Measurements from ENCODE around the gene FOXP1. TPM values are rescaled to one million over a fixed set of nuclear protein-coding genes. Genes with fewer than 3 reads are reported as not detected.

The FOXP1 gene
- total and polyA plus RNA-seq, 2 of the 13 experiments (the other 11 are each of a cell fraction or from before 2014, with no cell fraction given), result 40.4 to 59.0 TPM

GRCh38 chr3:70914862-70915261, 668.7 kb downstream of the FOXP1 start:
- Histone ChIP-seq H2AFZ (ENCODE audit: low read length) (no peak overlapping the region), H3K27ac (ENCODE audit: extremely low read length, insufficient read depth, low read length) (no peak overlapping the region), H3K27me3 (ENCODE audit: control insufficient read depth in 1 of 2, insufficient read depth in 2 of 2, low read length in 2 of 2) (peaks cover 0 to 4% of the 10 kb centered on the region in 2 experiments; a peak in 2 of 5 replicates), H3K4me3 (replicated peaks in 1 of 3; ENCODE audit: insufficient read depth in 1 of 3, low read depth in 2 of 3, low read length in 3 of 3) (no peak overlapping the region), H3K9ac (ENCODE audit: insufficient read depth, low read depth, low read length) (no peak overlapping the region), H3K9me3 (ENCODE audit: low read length) (no peaks in the 10 kb centered on the region), H3K4me1 (ENCODE audit: insufficient read depth, low read length) (peaks cover 17% of the 10 kb centered on the region), H3K36me3 (replicated peaks in 1 of 2; ENCODE audit: control insufficient read depth in 1 of 2, insufficient read depth in 2 of 2, low read length in 2 of 2) (no peaks in the 10 kb centered on the region), H4K20me1 (ENCODE audit: insufficient read depth, low read length) (no peaks in the 10 kb centered on the region), H3K79me2 (ENCODE audit: insufficient read depth, low read length) (no peaks in the 10 kb centered on the region), H3K4me2 (ENCODE audit: low read depth, low read length) (no peak overlapping the region)
- BruUV-seq (replicated peaks), result no TSS peak
- DNase-seq (ENCODE audit: low spot score) (no peak), FAIRE-seq (no peak), ATAC-seq (no peak)
- CTCF ChIA-PET (ENCODE audit: low intra/inter-chr PET ratio, low total read pairs), result no interaction called here
- intact Hi-C loops (cut with micrococcal nuclease; ENCODE audit: unreplicated experiment), result no loop called here
- 39% methylated on average over 1 of the region's 1 CpG for WGBS (ENCODE audit: low lambda C conversion rate)
- in situ Hi-C loops (cut with HindIII; ENCODE audit: extremely low pct_ligation_motif_present, low pct_unique_long_range_greater_than_20kb), result no loop called here
- POLR2A ChIA-PET, result no interaction called here
- TF ChIP-seq PHF21A (CRISPR knock-in tag; IDR thresholded peaks at IDR 0.05) (no peak), ZNF407 (CRISPR knock-in tag; IDR thresholded peaks at IDR 0.05; ENCODE audit: not compliant biosample characterization) (no peak), ARNT2 (CRISPR knock-in tag; IDR thresholded peaks at IDR 0.05; ENCODE audit: low read depth) (no peak), TBP (CRISPR knock-in tag; IDR thresholded peaks at IDR 0.05) (no peak), FOXA1 (IDR thresholded peaks at IDR 0.05) (no peak), FOXA1 (CRISPR knock-in tag; IDR thresholded peaks at IDR 0.05) (no peak), HNRNPH1 (optimal IDR thresholded peaks at IDR 0.05; ENCODE audit: low read depth, low read length) (no peak), REXO4 (CRISPR knock-in tag; IDR thresholded peaks at IDR 0.05; ENCODE audit: borderline replicate concordance) (no peak), NR1H2 (CRISPR knock-in tag; IDR thresholded peaks at IDR 0.05; ENCODE audit: borderline replicate concordance, low read depth) (no peak), ZNF580 (CRISPR knock-in tag; IDR thresholded peaks at IDR 0.05; ENCODE audit: borderline replicate concordance, low read depth) (no peak), ARHGAP35 (CRISPR knock-in tag; IDR thresholded peaks at IDR 0.05; ENCODE audit: borderline replicate concordance) (no peak), MIER2 (CRISPR knock-in tag; IDR thresholded peaks at IDR 0.05) (no peak)
- TF ChIP-seq, protein P1, sequence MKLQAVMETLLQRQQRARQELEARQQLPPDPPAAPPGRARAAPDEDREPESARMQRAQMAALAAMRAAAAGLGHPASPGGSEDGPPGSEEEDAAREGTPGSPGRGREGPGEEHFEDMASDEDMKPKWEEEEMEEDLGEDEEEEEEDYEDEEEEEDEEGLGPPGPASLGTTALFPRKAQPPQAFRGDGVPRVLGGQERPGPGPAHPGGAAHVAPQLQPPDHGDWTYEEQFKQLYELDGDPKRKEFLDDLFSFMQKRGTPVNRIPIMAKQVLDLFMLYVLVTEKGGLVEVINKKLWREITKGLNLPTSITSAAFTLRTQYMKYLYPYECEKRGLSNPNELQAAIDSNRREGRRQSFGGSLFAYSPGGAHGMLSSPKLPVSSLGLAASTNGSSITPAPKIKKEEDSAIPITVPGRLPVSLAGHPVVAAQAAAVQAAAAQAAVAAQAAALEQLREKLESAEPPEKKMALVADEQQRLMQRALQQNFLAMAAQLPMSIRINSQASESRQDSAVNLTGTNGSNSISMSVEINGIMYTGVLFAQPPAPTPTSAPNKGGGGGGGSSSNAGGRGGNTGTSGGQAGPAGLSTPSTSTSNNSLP (IDR thresholded peaks at IDR 0.05; ENCODE audit: low read depth, low read length), result no peak
- TF ChIP-seq, protein P2, sequence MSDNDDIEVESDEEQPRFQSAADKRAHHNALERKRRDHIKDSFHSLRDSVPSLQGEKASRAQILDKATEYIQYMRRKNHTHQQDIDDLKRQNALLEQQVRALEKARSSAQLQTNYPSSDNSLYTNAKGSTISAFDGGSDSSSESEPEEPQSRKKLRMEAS (IDR thresholded peaks at IDR 0.05), result no peak
